HG02943 (cell line): ENCODE data around the gene KDM2A.
A peak's percentile ranks its signal among the peaks of the same experiment; 100 is the strongest.
"Not testable (repeated sequence)": the region's sequence is repeated elsewhere in the genome, so short reads cannot be mapped to it uniquely, and the experiment has no call there.

Experiments used
- ATAC-seq: cut with Tn5 transposase; IDR thresholded peaks from one replicate; pipeline ENCODE4 v1.9.1; 2021; ENCODE audit warnings: mild to moderate bottlenecking, low read depth, moderate library complexity; ENCODE audit not compliant: unreplicated experiment

Gene KDM2A

GRCh38 chr11:67255864-67256263, 136.8 kb downstream of the KDM2A start:
- ATAC-seq, result no peak

- ATAC-seq, result no peak
Observed at GRCh38 chr11:67256477-67257135, 137.5 kb downstream of the KDM2A start.

- ATAC-seq, result no peak
Observed at GRCh38 chr11:67260406-67260805, 141.3 kb downstream of the KDM2A start.

DNA sequence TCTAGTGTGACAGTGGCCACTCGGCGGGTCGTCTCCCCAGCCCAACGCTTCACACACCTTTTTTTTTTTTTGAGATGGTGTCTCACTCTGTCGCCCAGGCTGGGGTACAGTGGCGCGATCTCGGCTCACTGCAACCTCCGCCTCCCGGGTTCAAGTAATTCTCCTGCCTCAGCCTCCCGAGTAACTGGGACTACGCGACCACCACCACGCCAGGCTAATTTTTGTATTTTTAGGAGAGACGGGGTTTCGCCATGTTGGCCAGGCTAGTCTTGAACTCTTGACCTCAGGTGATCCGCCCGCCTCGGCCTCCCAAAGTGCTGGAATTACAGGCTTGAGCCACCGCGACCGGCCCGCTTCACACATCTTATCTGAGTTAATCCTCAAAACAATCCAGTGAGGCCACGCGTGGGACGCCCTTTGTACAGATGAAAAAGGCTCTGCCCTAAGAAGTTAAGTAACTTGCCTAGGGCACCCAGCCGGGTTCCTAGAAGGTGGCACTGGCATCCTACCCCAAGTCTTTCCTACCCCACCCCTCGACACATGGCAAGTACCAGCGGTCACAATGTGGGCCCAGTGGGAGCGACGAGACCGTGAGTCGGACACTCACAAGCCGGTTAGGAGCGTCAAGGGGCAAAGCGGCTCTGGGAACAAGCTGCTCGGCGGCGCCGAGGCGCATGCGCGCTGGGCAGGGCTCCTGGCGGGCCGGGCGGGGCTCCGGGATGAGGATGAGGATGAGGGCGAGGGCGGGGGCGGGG, 142.0 kb downstream of the KDM2A start:
- not testable (repeated sequence) for ATAC-seq

DNA sequence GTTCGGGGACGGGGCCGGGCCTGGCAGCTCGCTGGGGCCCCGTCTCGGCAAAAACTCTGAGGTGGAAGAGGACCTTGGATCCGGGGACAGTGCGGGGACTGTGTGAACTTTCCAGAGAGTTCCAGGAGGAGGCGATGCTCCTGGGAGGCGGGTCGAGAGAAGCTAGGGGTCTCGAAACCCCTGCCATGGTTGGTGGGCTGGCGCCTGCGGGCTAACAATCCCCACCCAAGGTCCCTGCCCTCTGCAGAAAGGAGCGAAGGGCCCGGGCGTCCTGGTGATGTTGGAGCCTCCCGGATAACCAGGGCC, 142.5 kb downstream of the KDM2A start:
- ATAC-seq, result no peak

DNA sequence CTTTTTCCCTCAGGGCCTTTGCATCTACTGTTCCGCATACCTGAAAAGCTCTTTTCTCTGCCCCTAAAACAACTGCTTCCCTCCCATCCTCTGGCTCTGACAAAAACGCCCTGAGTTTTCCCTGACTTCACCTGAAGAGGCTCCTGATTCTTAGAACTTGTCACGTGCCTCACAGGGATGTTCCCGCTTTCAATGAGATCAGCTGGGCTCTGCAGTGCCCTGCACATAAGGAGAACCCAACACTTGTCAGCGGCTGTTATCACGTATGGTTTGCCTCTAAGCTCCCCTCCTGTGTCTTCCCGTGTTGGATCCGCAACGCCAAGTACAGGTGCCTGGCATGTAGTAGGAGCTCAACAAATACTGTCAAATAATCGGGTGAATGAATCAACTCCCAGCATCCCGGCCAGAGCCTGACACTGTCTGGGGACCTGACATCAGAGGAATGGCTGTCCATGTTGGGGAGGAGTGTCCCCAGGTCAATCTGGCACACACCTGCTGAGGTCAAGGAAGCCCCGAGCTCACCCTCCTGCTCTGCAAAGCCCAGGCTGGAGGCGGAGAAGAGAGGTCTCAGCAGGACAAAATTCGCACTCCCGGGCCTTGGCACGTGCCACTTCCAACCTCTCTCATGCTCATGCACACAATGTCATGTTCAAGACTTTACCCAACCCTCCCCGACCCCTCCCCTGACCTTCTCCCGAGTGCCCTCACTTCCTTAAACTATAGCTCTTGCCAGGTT, 143.1 kb downstream of the KDM2A start:
- ATAC-seq, result no peak

- no peak for ATAC-seq
Observed at GRCh38 chr11:67262731-67263675, 143.9 kb downstream of the KDM2A start.

DNA sequence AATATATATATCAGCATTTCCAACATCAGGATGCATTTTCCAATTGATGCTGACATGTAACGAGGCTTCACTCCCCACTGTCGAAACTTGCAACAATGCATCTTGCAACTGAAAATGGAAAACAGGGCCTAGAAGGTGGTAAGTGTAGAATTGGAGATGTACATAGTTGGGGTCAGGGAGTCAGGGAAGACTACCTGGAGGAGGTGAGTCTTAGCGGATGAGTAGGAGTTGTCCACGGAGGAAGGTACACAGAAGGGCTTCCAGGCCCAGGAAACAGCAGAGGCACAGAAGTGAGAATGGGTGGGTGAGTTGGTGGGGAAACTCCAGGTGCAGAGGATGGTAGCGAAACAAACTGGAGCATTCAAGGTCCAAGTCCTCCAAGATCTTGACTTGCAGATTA, 145.2 kb downstream of the KDM2A start:
- ATAC-seq, result no peak

GRCh38 chr11:67264877-67265632, 146.0 kb downstream of the KDM2A start:
- ATAC-seq, result no peak

- ATAC-seq, result no peak
Observed at GRCh38 chr11:67265633-67266448, 146.8 kb downstream of the KDM2A start.

DNA sequence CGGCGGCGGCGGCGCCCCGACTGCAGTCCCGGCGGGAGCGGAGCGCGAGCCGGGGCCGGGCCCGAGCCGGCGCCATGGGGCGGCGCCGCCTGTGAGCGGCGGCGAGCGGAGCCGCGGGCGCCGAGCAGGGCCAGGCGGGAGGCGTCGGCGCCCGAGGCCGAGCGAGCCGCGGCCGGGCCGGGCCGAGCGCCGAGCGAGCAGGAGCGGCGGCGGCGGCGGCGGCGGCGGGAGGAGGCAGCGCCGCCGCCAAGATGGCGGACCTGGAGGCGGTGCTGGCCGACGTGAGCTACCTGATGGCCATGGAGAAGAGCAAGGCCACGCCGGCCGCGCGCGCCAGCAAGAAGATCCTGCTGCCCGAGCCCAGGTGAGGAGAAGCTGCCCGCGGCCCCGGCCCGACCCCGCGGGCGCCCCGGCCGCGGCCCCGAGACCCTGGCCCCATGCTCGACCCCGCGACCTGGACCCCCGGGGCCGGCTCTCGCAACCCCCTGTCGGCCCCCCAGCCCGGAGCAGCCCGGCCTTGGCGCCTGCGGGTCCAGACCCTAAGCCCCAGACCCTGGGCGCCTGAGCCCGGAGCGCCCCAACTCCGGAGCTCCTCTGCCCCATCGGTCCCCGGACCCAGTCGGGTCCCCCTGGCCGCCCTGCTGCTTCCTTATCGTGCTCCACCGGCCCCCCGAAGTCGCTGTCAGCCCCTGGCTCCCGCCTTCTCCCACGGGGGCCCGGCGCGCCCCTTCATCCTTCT, 147.6 kb downstream of the KDM2A start, which contains the start of gene GRK2:
GRK2 (plus strand) TSS at position 25 of the 739 bp plus-strand sequence; CDS start at position 252, 227 bp downstream.
- ATAC-seq, result no peak

DNA sequence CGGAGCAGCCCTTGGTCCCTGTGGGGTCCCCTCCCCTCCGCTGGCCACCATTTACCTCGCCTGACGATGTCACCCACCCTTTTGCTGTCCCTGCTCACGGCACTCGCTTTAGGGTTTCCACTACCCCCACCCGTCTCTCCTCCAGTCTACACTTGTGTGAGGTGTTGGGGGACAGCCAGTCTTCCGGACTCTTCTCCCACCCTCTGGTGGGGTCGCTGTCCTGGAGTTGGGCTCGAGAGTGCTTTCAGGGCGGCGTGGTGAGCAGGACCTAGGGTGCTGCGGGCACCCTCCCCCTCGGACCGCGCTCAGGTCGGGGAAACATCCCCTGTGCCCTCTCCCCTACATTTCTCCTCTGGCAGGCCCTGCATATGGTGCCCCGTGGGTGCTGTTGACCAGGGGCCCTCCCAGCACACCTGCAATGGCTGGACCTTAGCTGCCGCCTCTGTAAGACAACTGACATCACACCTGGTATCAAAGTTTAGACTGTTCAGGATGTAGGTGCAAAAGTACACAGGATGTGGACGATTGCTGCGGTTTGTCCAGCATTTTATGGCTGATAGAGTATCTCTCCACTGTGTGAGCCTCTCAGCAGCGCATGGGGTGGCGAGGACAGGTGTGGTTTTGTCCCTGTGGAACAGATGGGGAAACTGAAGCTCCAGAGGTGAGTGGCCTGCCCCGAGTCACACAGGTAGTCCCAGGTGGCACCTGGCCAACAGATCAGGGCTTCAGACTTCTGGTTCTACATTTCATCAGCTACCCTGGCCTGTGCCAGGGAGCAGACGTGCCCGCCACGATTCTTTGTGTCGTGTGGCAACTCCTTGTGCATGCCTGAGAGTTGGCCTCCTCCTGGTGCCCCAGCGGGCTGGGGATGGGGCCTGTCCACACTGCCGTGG, 148.4 kb downstream of the KDM2A start:
- ATAC-seq, result no peak

DNA sequence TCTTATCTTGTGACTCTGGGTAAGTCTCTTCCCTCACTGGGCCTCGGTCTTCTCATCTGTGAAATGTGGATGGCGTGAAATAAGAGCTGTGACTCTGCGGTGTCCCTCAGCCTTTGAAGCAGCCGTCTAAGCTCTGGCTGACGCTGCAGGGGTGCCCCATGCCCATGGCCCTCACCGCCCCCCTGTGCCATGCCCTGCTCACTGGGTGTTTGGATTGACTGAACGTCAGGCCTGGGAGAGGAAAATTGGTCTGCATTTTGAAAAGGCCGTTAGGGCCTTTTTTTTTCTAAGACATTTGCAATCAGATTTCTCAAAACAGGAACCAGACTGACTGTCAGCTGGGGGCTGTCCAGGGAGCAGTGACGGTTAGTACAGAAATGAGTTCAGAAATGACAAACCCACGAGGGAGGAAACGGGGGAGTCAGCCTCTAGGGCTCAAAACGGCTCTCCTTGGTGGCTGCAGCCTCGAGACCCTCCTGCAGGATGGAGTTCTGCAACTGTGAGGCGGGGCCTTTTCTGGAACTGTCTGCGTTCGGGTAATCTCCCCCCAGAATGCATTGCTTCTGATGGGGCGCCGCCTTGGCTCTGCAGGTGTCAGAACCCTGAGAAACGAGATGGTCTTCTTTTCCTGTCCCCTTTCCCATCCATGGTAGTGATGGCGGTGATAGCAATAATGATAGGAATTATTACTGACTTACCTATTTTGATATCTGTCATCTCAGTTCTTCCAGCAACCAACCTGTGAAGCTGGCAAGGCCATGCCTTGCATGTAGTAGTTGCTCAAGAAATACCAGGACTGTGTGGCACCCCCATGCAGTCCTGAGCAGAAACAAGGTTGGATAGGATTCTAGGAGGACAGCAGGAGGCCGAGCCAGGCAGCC, 149.3 kb downstream of the KDM2A start:
- peak; percentile 37 for ATAC-seq

DNA sequence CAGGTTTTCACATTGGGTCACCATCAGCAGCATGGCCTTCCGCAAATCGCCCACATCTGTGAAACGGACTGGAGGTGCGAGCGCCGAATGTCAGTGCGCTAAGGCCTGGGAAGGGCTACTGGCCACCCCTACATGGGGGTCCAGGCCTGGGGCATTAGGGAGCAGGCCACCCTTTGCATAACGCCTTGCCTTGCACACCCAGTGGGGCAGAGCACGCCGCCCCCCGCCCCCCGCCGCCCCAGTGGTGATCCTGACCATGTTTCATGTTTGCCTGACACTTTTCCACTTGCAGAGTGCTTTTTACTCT, 149.9 kb downstream of the KDM2A start:
- no peak for ATAC-seq

DNA sequence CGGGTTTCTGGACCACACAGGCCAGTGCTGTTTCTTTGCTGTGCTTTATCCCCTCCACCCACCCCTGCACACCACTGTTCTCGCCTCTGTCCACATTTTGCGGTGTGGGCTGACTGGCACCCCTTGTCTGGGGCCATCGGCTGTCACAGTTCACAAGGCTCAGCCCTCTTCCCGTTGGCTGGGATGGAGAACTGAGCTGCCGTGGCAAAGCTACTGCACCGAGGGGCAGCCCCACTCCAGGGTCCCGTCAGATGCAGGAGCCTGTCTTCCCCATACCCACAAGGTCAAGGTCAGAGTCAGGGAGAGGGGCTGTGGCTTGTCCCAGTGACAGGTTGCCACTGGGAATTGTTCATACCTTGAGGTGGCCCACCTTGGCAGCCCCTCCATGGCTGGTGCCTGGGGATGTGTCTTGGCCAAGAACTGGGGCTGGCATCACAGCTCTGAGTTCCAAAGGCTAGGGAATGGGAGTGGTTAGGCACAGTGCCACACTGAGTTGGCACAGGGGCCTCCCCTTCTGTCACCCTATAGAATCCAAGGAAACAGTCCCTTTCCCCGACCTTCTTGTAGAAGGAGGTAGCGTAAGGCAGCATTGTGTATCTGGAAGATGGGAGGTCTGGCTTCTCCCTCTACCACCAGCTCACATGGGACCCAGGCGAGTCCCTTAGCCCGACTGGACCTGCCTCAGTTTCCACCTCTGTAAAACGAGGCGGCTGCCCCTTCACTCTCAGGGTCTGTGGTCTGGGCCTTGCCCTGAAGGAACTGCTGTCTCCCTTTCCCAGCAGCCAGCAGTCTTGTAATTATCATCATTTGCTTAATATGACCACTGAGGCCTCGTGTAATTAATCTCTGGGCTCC, 150.6 kb downstream of the KDM2A start:
- ATAC-seq, result no peak
